GM12892 (cell line): ENCODE data around the gene FOXM1.

Experiments
- DNase-seq: peaks from one replicate; pipeline ENCODE4 v3.0.0; 2011; ENCODE audit not compliant: insufficient read length
- FAIRE-seq: peaks from 2 replicates; lab custom pipeline; 2011; peaks lifted over from hg19 to GRCh38; lab: Jason Lieb, UNC
- POLR2A ChIP-seq: IDR thresholded peaks from 2 replicates; pipeline ENCODE4 v1.6.1; 2011; ENCODE audit warnings: low read depth, low read length, control low read depth
- POLR2AphosphoS5 ChIP-seq: IDR thresholded peaks from 2 replicates; pipeline ENCODE4 v1.6.1; 2011; ENCODE audit warnings: low read depth, low read length, control low read depth
- TAF1 ChIP-seq: IDR thresholded peaks from 2 replicates; pipeline ENCODE4 v1.6.1; 2011; ENCODE audit warnings: low read depth, mild to moderate bottlenecking, control low read depth, low read length, borderline replicate concordance

Gene FOXM1

GRCh38 chr12:2833810-2834209 lies 43.2 kb downstream of the FOXM1 start:
- DNase-seq (no peak), FAIRE-seq (no peak)
- TF ChIP-seq POLR2A: no peak
- TF ChIP-seq TAF1: no peak
- TF ChIP-seq POLR2AphosphoS5: no peak

DNA sequence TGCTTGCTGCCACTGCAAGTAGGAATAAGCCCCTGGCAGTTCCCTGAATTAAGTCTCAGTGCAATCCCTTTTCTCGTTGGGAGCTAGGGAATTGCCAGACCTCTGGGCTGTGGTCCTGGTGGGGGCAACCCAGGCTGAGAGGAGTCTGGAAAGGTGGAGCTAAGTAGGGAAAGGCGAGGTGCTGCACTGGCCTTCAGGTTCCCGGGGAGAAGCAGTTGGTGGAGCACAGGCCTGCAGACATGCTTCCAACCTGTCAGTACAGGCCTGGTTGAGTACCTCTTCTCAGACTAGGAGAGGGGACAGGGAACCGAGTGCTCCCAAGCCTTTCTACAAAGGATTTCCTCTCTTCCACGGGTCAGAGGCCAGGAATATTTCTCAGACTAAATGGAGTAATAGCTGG lies 43.6 kb downstream of the FOXM1 start:
- TF ChIP-seq TAF1 (no peak), POLR2A (no peak), POLR2AphosphoS5 (no peak)
- DNase-seq: no peak
- no peak for FAIRE-seq

DNA sequence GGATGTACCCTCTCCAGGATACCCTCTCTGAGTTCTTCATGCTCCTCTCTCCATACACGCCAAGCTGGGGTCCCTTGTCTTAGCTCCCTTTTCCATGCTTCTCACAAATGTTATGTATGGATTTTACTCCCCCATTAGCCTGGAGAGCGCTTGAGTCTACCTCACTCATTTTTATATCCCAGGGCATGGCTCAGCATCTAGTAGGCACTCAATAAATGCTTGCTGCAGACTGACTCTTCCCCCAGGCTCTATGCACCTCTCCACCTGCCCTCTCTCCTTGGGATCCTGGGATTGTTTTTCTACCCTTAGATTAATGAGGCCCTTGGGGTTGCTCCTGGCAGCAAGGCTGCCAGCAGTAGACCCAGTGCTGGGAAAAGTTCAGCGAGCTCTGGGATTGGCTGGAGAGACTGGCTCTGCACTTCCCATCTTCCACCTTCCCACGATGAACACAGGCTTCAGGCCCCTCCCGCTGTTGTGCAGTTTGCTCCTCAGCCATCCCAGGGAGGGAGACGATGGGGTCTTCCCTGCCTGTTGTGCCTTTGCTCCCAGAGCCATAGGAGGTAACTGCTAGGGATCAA lies 44.3 kb downstream of the FOXM1 start:
- no peak for TF ChIP-seq POLR2A
- TF ChIP-seq POLR2AphosphoS5: no peak
- TF ChIP-seq TAF1: no peak
- FAIRE-seq (no peak), DNase-seq (no peak)

GRCh38 chr12:2829275-2829674 lies 47.7 kb downstream of the FOXM1 start:
- TF ChIP-seq POLR2AphosphoS5 (no peak), TAF1 (no peak), POLR2A (no peak)
- DNase-seq: no peak
- no peak for FAIRE-seq

DNA sequence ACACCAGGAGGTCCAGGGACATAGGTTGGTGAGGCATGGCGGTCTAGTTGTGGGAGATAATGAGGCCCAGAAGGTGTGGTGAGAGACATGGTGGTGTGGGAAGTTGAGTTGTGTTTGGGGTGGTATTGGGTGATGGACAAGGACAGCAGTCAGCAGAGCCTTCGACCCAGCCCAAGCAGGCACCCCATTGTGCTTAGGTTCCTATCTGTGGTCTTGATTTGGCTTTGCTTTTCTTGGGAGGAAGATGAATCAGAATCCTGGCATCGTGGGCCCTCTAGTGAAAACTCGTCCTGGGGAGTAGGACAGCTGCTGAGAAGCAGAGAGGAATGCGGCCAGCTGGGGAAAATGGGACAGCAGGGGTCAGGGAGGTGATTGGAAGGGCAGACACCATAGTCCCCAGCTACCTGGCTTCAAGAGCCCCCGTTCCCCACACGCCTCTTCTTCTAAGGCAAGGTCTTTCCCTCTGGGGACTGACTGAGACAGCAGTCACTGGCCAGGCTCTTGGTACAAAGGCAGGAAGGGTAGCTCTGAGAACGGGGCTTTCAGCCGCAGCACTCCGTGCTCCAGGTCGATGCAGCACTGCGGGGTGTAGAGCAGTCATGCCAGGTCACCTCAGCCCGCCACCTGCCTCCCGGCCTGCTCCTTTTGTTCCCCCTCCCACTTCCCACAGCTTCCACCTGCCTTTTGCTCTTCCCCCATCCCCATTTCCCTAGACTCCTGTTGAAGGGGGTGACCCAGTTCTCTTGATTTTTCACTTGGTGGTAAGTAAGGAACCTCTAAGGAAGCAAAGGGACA lies 50.1 kb downstream of the FOXM1 start:
- DNase-seq (no peak), FAIRE-seq (no peak)

DNA sequence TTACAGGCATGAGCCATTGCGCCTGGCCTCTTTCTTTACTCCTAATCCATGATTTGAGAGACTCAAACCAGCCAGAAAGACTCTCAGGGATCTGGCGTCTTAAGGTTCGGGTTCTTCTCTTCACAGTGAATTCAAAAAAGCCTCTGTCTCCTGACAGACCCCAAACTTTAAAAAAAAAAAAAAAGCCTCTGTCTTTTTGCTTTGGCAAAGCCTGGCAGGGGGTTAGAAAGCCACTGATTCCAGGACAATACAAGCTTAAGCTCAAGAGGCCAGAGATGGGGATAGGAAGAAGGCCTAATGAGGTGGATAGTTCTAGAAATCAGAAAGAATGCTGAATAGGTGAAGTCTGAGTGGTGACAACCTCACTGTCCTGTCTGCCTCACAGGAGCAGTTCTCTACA lies 50.9 kb downstream of the FOXM1 start:
- TF ChIP-seq POLR2AphosphoS5 (no peak), TAF1 (no peak), POLR2A (no peak)
- DNase-seq (no peak), FAIRE-seq (no peak)

More for the DNA sequence above, 50.1 kb downstream of the FOXM1 start:
- TF ChIP-seq POLR2AphosphoS5 (no peak), POLR2A (no peak), TAF1 (no peak)

- no peak for FAIRE-seq
- no peak for TF ChIP-seq POLR2A
- no peak for TF ChIP-seq TAF1
- TF ChIP-seq POLR2AphosphoS5: no peak
- DNase-seq: no peak
These were observed 51.8 kb downstream of the FOXM1 start for GRCh38 chr12:2825132-2825531.

DNA sequence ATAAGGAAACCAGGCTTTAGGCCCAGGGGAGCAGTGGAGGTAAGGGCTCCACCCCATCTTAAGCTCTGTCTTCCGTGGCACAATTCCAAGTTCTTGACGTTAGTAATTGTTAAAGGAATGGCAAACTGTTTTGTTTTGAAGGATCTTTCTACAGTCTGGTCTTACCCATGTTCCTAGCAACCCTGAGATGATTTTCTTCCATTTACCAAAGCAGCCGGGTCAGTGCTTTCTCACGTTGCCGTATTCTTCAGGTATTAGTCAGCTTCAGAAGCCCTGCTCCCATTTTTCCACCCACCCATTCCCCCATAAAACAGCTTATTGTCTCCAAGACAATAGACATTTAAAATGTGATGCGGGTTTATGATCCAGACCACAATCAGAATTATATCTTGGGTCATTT lies 52.4 kb downstream of the FOXM1 start:
- no peak for DNase-seq
- FAIRE-seq: no peak
- TF ChIP-seq TAF1 (no peak), POLR2A (no peak), POLR2AphosphoS5 (no peak)

DNA sequence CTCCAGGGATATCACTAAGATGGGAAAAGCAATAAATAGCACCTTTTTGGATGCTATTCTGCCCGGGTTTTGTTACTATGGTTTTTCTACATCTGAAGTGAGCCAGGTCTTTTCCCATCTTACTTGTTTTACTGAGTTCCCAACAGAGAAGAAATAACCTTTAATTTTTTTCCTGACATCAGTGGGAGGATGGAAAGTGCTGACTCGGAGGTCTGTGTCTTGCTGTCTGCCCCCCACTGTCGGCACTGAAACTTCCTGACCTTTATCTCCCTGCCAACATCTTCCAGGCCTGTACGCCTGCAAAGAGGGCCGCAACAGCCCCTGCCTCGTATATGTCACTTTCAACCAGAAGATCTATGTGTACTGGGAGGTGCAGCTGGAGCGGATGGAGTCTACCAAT lies 53.5 kb downstream of the FOXM1 start:
- no peak for FAIRE-seq
- no peak for TF ChIP-seq POLR2A
- no peak for TF ChIP-seq POLR2AphosphoS5
- TF ChIP-seq TAF1: no peak
- DNase-seq: no peak

DNA sequence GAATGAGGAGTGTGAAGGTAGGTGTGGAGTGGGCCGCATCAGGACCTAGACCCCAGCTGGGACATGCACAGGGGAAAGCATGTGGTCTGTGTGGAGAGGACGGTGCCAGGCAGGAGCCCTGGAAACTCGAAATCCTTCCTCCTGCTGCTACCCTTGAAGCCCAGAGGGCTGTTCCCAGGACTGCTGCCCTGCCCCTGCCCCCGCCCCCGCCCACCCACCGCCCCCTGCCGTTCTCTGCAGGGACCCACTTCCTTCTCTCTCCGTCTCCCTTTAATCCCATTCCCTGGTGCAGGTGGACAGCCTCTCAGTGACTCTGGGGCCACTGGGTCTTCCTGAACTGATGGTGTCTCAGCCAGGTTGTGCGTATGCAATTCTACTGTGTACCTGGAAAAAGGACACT lies 56.5 kb downstream of the FOXM1 start:
- TF ChIP-seq TAF1 (no peak), POLR2A (no peak), POLR2AphosphoS5 (no peak)
- DNase-seq (no peak), FAIRE-seq (no peak)

- TF ChIP-seq POLR2A (no peak), TAF1 (no peak), POLR2AphosphoS5 (no peak)
- no peak for DNase-seq
- FAIRE-seq: no peak
These were observed 57.2 kb downstream of the FOXM1 start for GRCh38 chr12:2819810-2820209.

- TF ChIP-seq POLR2A: no peak
- TF ChIP-seq TAF1: no peak
- no peak for TF ChIP-seq POLR2AphosphoS5
- DNase-seq (no peak), FAIRE-seq (peak; percentile 33)
These were observed 63.5 kb downstream of the FOXM1 start for GRCh38 chr12:2813214-2814185.
